Keratinocyte (primary cell): ENCODE data around the gene PPFIBP2. TPM values are rescaled to one million over a fixed set of nuclear protein-coding genes. Genes with fewer than 3 reads are reported as not detected.
"Not testable (repeated sequence)": the region's sequence is repeated elsewhere in the genome, so short reads cannot be mapped to it uniquely, and the experiment has no call there.

Source experiments
- DNase-seq: peaks from one replicate; pipeline ENCODE4 v3.0.0-alpha.2; 2011; ENCODE audit warnings: low read depth, missing footprints, low spot score
- FAIRE-seq: peaks from 2 replicates; lab custom pipeline; 2011; peaks lifted over from hg19 to GRCh38; lab: Jason Lieb, UNC
- H2AFZ ChIP-seq: 2 replicates; pipeline ENCODE4 v1.6.0; 2012; ENCODE audit warnings: low read length, control low read depth, inconsistent platforms; ENCODE audit not compliant: control insufficient read depth
- H3K27ac ChIP-seq: 2 replicates; pipeline ENCODE4 v1.5.1; 2011; ENCODE audit warnings: low read length; ENCODE audit not compliant: control insufficient read depth, insufficient read depth
- H3K27me3 ChIP-seq: 3 replicates; pipeline ENCODE4 v1.6.0; 2011; ENCODE audit warnings: low read length; ENCODE audit not compliant: control insufficient read depth, insufficient read depth; ENCODE audit errors: extremely low read depth
- H3K36me3 ChIP-seq, 2 experiments: 2 replicates in 1 of 2; 3 replicates in 1 of 2; pipeline ENCODE4 v1.5.1; 2011; ENCODE audit warnings: low read length in 2 of 2, mild to moderate bottlenecking in 1 of 2; ENCODE audit not compliant: control insufficient read depth in 2 of 2, insufficient read depth in 2 of 2; ENCODE audit errors: extremely low read depth in 1 of 2
- H3K4me1 ChIP-seq: 3 replicates; pipeline ENCODE4 v1.5.1; 2011; ENCODE audit warnings: low read length; ENCODE audit not compliant: control insufficient read depth, insufficient read depth; ENCODE audit errors: extremely low read depth
- H3K4me2 ChIP-seq: 3 replicates; pipeline ENCODE4 v1.6.0; 2011; ENCODE audit warnings: low read depth, low read length; ENCODE audit not compliant: control insufficient read depth, insufficient read depth; ENCODE audit errors: extremely low read depth
- H3K4me3 ChIP-seq, 3 experiments: fragments of 200-600 bp in 1 of 3; sonication (generic) in 1 of 3; 2 replicates in 2 of 3; 3 replicates in 1 of 3; pipeline ENCODE4 v1.5.1; 2011 to 2016; ENCODE audit warnings: low read length in 3 of 3, mild to moderate bottlenecking in 3 of 3, control low read depth in 2 of 3, inconsistent platforms in 1 of 3, low read depth in 1 of 3, mixed read lengths in 1 of 3, mixed run types in 1 of 3, moderate library complexity in 1 of 3; ENCODE audit not compliant: control insufficient read depth in 2 of 3, insufficient read depth in 2 of 3; ENCODE audit errors: extremely low read depth in 1 of 3
- H3K79me2 ChIP-seq: 2 replicates; pipeline ENCODE4 v1.6.0; 2012; ENCODE audit warnings: low read length; ENCODE audit not compliant: control insufficient read depth, insufficient read depth
- H3K9ac ChIP-seq: 3 replicates; pipeline ENCODE4 v1.6.0; 2011; ENCODE audit warnings: low read length; ENCODE audit not compliant: control insufficient read depth, insufficient read depth; ENCODE audit errors: extremely low read depth
- H3K9me1 ChIP-seq: 3 replicates; pipeline ENCODE4 v1.6.0; 2011; ENCODE audit warnings: low read length; ENCODE audit not compliant: control insufficient read depth, insufficient read depth; ENCODE audit errors: extremely low read depth
- H3K9me3 ChIP-seq: 2 replicates; pipeline ENCODE4 v1.5.1; 2012; ENCODE audit warnings: low read depth, low read length; ENCODE audit not compliant: control insufficient read depth
- H4K20me1 ChIP-seq: 3 replicates; pipeline ENCODE4 v1.6.0; 2011; ENCODE audit warnings: low read length; ENCODE audit not compliant: control insufficient read depth, insufficient read depth; ENCODE audit errors: extremely low read depth
- EZH2 ChIP-seq: IDR thresholded peaks from one replicate; pipeline ENCODE4 v1.6.1; 2012; ENCODE audit warnings: inconsistent platforms, mild to moderate bottlenecking, low read length, moderate library complexity
- dilution Hi-C: fragments of 300-500 bp; cut with MboI; formaldehyde crosslinking; loops from one replicate; pipeline ENCODE4 v1.7.0; 2020; ENCODE audit warnings: low sequenced_read_pairs; ENCODE audit not compliant: extremely low pct_ligation_motif_present
- polyA plus RNA-seq, 5 experiments: library from polyadenylated mRNA; depleted of rRNA in 3 of 5; stranded (reverse) in 3 of 5; stranded (forward) in 1 of 5; unstranded in 1 of 5; fragments of >200 nt; gene quantifications; 1 replicate in 1 of 5; 2 replicates in 3 of 5; 3 replicates in 1 of 5; pipeline versions ENCODE4 v1.2.1 to v1.2.3, GENCODE V29; 2011 to 2012; ENCODE audit warnings: missing spikeins in 2 of 5, low read depth in 1 of 5, low replicate concordance in 1 of 5
- TF ChIP-seq, protein P1 (sequence below), 3 experiments: IDR thresholded peaks in 1 of 3; conservative IDR thresholded peaks in 1 of 3; optimal IDR thresholded peaks in 1 of 3; 2 replicates in 2 of 3; 3 replicates in 1 of 3; pipeline versions ENCODE3 to v1.5.1; 2011; ENCODE audit warnings: low read length in 3 of 3, mild to moderate bottlenecking in 3 of 3, moderate library complexity in 2 of 3, control low read depth in 1 of 3, inconsistent platforms in 1 of 3; ENCODE audit not compliant: insufficient read depth in 2 of 3; ENCODE audit errors: extremely low read depth in 1 of 3

PPFIBP2 gene
- polyA plus RNA-seq, 1 donor (not counting 4 experiments of a cell fraction or from before 2014, with no cell fraction given): 11.0 TPM

DNA sequence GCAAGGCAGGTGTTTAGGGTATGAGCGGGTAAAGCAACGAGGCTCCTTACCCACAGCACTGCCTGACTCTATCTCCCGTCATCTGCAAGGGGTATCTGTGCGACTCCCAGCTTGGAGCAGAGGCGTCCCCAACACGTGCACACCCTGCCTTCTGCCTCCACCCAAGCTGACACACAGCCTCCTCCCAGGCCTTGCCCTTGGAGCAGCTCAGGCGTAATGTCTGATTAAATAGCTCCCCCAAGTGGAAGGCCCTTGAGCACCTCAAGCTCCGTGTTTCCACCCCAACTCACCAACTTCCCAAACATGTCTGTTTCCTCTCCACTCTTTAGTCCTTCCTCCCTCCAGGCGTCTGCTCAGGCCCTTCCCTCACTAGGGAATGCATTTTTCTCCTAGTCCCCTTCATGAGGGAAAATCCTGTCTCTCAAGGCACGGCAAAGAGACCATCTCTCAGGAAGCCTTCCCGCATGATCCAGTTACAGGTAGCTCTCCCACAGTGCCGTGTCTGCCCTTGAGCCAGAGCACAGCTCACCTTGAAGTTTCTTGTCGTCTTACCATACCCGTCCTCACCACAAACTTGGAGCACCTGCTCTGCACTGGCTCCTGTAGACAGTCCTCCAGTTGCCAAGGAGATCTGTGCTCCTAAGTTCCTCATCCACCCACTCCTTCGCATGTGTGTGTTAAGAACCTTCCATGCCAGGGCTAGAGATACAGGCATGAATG is 143.7 kb downstream of the PPFIBP2 start:
- no peak overlapping the region for H3K9ac ChIP-seq
- no peaks in the 10 kb centered on the region for H3K9me1 ChIP-seq
- no peaks in the 10 kb centered on the region for H4K20me1 ChIP-seq
- no peaks in the 10 kb centered on the region for H3K9me3 ChIP-seq
- H2AFZ ChIP-seq: no peak overlapping the region
- no peaks in the 10 kb centered on the region for H3K4me1 ChIP-seq
- FAIRE-seq: peak; percentile 91
- H3K4me2 ChIP-seq: no peak overlapping the region
- H3K4me3 ChIP-seq: no peak overlapping the region
- dilution Hi-C loops: no loop called here
- H3K27me3 ChIP-seq: no peaks in the 10 kb centered on the region
- no peaks in the 10 kb centered on the region for H3K79me2 ChIP-seq
- TF ChIP-seq, protein P1, sequence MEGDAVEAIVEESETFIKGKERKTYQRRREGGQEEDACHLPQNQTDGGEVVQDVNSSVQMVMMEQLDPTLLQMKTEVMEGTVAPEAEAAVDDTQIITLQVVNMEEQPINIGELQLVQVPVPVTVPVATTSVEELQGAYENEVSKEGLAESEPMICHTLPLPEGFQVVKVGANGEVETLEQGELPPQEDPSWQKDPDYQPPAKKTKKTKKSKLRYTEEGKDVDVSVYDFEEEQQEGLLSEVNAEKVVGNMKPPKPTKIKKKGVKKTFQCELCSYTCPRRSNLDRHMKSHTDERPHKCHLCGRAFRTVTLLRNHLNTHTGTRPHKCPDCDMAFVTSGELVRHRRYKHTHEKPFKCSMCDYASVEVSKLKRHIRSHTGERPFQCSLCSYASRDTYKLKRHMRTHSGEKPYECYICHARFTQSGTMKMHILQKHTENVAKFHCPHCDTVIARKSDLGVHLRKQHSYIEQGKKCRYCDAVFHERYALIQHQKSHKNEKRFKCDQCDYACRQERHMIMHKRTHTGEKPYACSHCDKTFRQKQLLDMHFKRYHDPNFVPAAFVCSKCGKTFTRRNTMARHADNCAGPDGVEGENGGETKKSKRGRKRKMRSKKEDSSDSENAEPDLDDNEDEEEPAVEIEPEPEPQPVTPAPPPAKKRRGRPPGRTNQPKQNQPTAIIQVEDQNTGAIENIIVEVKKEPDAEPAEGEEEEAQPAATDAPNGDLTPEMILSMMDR (optimal IDR thresholded peaks at IDR 0.05 in 1 of 3, IDR thresholded peaks at IDR 0.05 in 1 of 3, conservative IDR thresholded peaks at IDR 0.05 in 1 of 3; ENCODE audit: extremely low read depth in 1 of 3, insufficient read depth in 2 of 3, low read length in 3 of 3): peak; percentile 78 to 96 (median 82)
- TF ChIP-seq EZH2: no peak
- H3K27ac ChIP-seq: no peak overlapping the region
- no peak for DNase-seq
- peaks cover 0 to 5% of the 10 kb centered on the region in 2 experiments for H3K36me3 ChIP-seq

DNA sequence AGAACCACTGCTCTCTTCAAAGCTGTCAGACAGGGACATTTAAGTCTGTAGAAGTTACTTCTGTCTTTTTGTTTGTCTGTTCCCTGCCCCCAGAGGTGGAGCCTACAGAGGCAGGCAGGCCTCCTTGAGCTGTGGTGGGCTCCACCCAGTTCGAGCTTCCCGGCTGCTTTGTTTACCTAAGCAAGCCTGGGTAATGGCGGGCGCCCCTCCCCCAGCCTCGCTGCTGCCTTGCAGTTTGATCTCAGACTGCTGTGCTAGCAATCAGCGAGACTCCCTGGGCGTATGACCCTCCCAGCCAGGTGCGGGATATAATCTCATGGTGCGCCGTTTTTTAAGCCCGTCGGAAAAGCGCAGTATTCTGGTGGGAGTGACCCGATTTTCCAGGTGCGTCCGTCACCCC is 149.7 kb downstream of the PPFIBP2 start:
- H3K4me1 ChIP-seq, H3K27me3 ChIP-seq, H3K27ac ChIP-seq, H4K20me1 ChIP-seq, FAIRE-seq, H3K4me3 ChIP-seq, H3K4me2 ChIP-seq, H3K9me3 ChIP-seq, H3K9me1 ChIP-seq, H3K9ac ChIP-seq, dilution Hi-C loops, H3K79me2 ChIP-seq, DNase-seq, H2AFZ ChIP-seq: not testable (repeated sequence)
- H3K36me3 ChIP-seq: peaks cover 0 to 11% of the 10 kb centered on the region in 2 experiments

DNA sequence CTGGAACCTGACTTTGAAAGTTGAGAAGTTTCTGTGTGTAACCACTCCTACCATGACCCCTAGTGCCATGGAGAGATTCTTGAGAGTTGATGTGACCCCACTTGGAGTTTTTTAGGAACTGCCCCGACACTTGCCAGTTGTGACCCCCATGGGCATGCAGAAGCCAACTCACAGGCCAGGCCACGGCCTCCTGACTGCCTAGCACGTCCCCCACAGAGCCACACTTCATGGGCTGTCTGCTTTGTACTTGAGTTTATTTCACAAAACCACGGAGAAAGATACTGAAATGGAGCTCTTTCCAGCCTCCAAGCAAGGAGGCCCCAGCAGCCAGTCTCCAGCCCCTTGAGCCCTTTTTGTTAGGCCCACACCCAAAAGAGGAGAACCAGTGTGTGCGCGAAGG is 151.1 kb downstream of the PPFIBP2 start:
- TF ChIP-seq, protein P1 (optimal IDR thresholded peaks at IDR 0.05 in 1 of 3, IDR thresholded peaks at IDR 0.05 in 1 of 3, conservative IDR thresholded peaks at IDR 0.05 in 1 of 3; ENCODE audit: extremely low read depth in 1 of 3, insufficient read depth in 2 of 3, low read length in 3 of 3): no peak
- TF ChIP-seq EZH2: no peak
- Histone ChIP-seq H3K4me3 (no peak overlapping the region), H3K9me1 (no peaks in the 10 kb centered on the region), H2AFZ (no peak overlapping the region), H3K79me2 (no peaks in the 10 kb centered on the region), H3K4me2 (no peak overlapping the region), H3K27me3 (no peaks in the 10 kb centered on the region), H3K27ac (no peak overlapping the region), H4K20me1 (no peaks in the 10 kb centered on the region), H3K9ac (no peak overlapping the region), H3K36me3 (peaks cover 0 to 11% of the 10 kb centered on the region in 2 experiments), H3K9me3 (no peaks in the 10 kb centered on the region), H3K4me1 (peaks cover 14% of the 10 kb centered on the region)
- dilution Hi-C loops: no loop called here
- DNase-seq (no peak), FAIRE-seq (no peak)
